ENCODE results near the gene FOXA3. TPM values are rescaled to one million over a fixed set of nuclear protein-coding genes. Genes with fewer than 3 reads are reported as not detected.
A peak's percentile ranks its signal among the peaks of the same experiment; 100 is the strongest.

The FOXA3 gene
- total RNA-seq (2014; rRNA removed; shearing (Covaris generic)): not detected in 2 replicates
- not detected in 2 replicates for polyA plus RNA-seq (2016; fragmentation: Nextera tagmentation; extraction: Ambion mirVana)

DNA sequence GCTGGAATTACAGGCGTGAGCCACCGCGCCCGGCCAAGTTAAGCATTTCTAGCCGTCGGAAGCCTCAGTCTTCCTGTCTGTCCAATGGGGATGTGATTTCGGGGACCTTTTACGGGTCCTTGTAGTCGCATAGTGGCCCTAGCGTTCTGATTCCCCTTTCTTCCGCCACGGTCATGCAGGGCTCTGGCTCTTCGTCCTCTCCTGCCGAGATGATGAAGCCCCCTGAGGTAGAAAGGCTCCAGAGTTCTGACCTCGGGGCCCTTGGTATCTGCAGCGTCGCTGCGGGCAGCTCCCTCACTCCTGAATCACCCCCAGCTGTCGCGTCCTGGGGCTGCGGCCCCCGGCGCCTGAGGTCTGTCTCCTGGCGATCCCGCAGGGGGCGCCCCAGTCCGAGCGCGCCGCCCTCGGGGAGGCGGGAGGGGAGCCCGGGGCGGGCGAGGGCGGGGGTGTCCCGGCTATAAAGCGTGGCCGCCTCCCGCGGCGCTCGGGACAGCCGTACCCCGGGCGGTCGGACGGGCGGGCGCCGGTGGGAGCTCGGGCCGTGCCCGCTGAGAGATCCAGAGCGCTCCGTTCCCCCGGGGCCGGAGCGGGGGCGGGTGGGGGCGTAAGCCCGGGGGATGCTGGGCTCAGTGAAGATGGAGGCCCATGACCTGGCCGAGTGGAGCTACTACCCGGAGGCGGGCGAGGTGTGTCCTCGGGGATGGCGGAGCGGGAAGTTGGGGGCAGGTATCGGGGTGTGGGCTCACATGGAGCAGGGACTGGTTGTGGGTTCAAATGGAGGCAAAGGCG, at the start of gene FOXA3:
TSS of gene FOXA3 (plus strand) at position 487 of the 789 bp plus-strand sequence. CDS start at position 618, 131 bp downstream.
- WGBS, 2 experiments (ENCODE audit: low coverage in 1 of 2, low lambda C conversion rate in 2 of 2, missing lambda C conversion rate in 2 of 2): 5% methylated on average over 35 to 58 of the region's 71 CpGs
- no peak; the same call in 1 of the 2 replicates for TF ChIP-seq EZH2phosphoT487 (IDR thresholded peaks at IDR 0.05; ENCODE audit: insufficient read depth, low read depth)
- TF ChIP-seq EZH2 (IDR thresholded peaks at IDR 0.05; ENCODE audit: insufficient read depth, poor library complexity, severe bottlenecking): peak; percentile 91
- H3K27ac ChIP-seq: no peak within 1 kb of the TSS
- peaks cover 10% of the 10 kb centered on the region; the same call in 1 of the 2 replicates for H3F3A ChIP-seq (ENCODE audit: insufficient read depth)
- peak within 1 kb of the TSS; percentile 91 for H2AFZ ChIP-seq
- H4K20me1 ChIP-seq (ENCODE audit: insufficient read depth): no peaks in the 10 kb centered on the region
- peak within 1 kb of the TSS; percentile 72 for H3K4me2 ChIP-seq (ENCODE audit: unreplicated experiment)
- H3K4me3 ChIP-seq: peak within 1 kb of the TSS; percentile 61
- in situ Hi-C loops (cut with MboI): no loop called here
- H3K4me1 ChIP-seq (ENCODE audit: insufficient read depth): peaks cover 10% of the 10 kb centered on the region; the same call in 1 of the 2 replicates
- H3K9me2 ChIP-seq (ENCODE audit: insufficient read depth): no peaks in the 10 kb centered on the region
- peaks cover 10% of the 10 kb centered on the region; the same call in 1 of the 2 replicates for H3K36me3 ChIP-seq (ENCODE audit: low read depth)
- no peak within 1 kb of the TSS for H3K9ac ChIP-seq
- peaks cover 36% of the 10 kb centered on the region for H3K79me2 ChIP-seq (ENCODE audit: insufficient read depth)
- DNase-seq: peak; percentile 62
- peaks cover 27% of the 10 kb centered on the region for H3K27me3 ChIP-seq (replicated peaks; ENCODE audit: insufficient read depth)
- no peaks in the 10 kb centered on the region for H3K9me3 ChIP-seq (ENCODE audit: low read depth)

DNA sequence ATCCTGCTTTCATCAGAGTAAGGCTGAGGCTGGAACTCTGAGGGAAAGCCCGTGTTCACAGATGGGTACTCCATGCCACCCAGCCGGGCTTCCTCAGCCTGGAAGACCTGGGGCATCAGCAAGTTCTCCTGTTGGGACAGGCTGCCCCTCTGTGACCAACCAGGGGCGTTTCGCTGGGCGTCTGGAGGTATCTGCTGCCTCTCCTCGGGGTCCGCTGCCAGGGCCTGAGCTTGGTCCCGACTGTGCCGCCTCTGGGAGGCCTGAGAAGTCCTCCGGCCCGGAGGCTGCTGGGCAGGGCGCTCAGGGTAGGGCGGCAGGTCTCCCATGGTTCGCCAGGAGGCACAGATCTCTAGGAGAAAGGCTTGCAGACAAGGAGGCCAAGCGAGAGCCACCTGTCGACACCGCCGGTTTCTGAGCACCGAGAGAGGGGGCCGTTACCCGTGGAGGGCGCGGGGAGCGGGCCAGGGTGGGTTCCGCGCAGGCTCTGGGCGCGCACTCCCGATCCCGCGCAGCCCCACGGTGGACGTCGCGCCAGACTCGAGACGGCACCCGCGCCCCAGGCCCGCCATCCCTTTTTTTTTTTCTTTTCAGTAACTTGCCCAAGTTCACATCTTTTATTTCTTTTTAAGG, 49.2 kb upstream of the FOXA3 start, which contains the start of gene RSPH6A:
TSS of gene RSPH6A (minus strand) at position 458 of the 630 bp plus-strand sequence. CDS start at position 326, 132 bp downstream.
- Histone ChIP-seq H3K36me3 (ENCODE audit: low read depth) (no peaks in the 10 kb centered on the region), H3K9me3 (ENCODE audit: low read depth) (no peaks in the 10 kb centered on the region), H2AFZ (no peak within 1 kb of the TSS), H3K4me2 (ENCODE audit: unreplicated experiment) (no peak within 1 kb of the TSS), H3K4me3 (no peak within 1 kb of the TSS), H3K4me1 (ENCODE audit: insufficient read depth) (peaks cover 6% of the 10 kb centered on the region; the same call in 1 of the 2 replicates), H3K27ac (no peak within 1 kb of the TSS), H3K9me2 (ENCODE audit: insufficient read depth) (no peaks in the 10 kb centered on the region), H3K9ac (no peak within 1 kb of the TSS), H4K20me1 (ENCODE audit: insufficient read depth) (no peaks in the 10 kb centered on the region), H3F3A (ENCODE audit: insufficient read depth) (no peaks in the 10 kb centered on the region), H3K79me2 (ENCODE audit: insufficient read depth) (no peaks in the 10 kb centered on the region), H3K27me3 (replicated peaks; ENCODE audit: insufficient read depth) (no peaks in the 10 kb centered on the region)
- in situ Hi-C loops (cut with MboI): no loop called here
- 73 to 79% methylated on average over 29 to 40 of the region's 40 CpGs for WGBS, 2 experiments (ENCODE audit: low coverage in 1 of 2, low lambda C conversion rate in 2 of 2, missing lambda C conversion rate in 2 of 2)
- no peak for TF ChIP-seq EZH2phosphoT487 (IDR thresholded peaks at IDR 0.05; ENCODE audit: insufficient read depth, low read depth)
- no peak for TF ChIP-seq EZH2 (IDR thresholded peaks at IDR 0.05; ENCODE audit: insufficient read depth, poor library complexity, severe bottlenecking)
- DNase-seq: no peak

DNA sequence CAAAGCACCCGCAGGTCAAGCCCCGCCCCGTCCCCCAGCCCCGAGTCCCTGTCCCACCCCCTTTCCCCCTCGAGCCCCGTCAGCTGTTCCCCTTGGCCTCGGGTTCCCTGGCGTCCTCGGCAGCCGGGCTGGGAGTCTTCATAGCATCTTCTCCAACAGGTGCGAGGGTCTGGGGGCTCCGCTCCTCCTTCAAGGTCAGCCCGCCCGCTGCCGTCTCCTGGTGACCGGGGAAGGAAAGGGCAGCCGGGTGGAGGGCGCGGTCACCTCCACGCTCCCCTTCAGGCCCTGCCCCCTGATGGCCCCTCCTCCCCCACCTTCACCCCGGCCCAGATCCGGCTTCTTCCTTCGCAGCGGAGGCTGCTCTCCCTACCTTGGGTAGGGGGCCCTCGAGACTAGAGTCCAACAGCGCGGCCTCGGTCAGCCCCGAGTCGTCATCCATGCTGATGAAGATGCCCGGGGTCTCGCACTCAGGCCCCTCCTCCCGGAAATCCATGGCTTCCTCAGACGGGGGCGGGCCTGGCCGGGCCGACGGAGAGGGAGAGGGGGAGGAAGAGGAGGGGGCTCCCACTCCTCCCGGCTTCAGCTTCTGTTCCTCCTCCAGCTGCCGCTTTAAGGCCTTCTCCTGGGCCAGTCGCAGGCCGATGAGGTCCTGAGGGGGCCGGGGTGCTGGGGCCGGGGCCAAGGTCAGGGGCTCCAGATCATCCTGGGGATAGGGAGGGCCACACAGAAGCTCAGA, 48.5 kb upstream of the FOXA3 start:
- no peaks in the 10 kb centered on the region for H3K36me3 ChIP-seq (ENCODE audit: low read depth)
- DNase-seq: no peak
- no peaks in the 10 kb centered on the region for H4K20me1 ChIP-seq (ENCODE audit: insufficient read depth)
- H2AFZ ChIP-seq: no peak overlapping the region
- no peak overlapping the region for H3K4me2 ChIP-seq (ENCODE audit: unreplicated experiment)
- no peak overlapping the region for H3K9ac ChIP-seq
- no peaks in the 10 kb centered on the region for H3F3A ChIP-seq (ENCODE audit: insufficient read depth)
- no peak overlapping the region for H3K4me3 ChIP-seq
- no peaks in the 10 kb centered on the region for H3K4me1 ChIP-seq (ENCODE audit: insufficient read depth)
- H3K27me3 ChIP-seq (replicated peaks; ENCODE audit: insufficient read depth): no peaks in the 10 kb centered on the region
- WGBS, 2 experiments (ENCODE audit: low coverage in 1 of 2, low lambda C conversion rate in 2 of 2, missing lambda C conversion rate in 2 of 2): 44 to 51% methylated on average over 17 to 44 of the region's 44 CpGs
- no peaks in the 10 kb centered on the region for H3K9me2 ChIP-seq (ENCODE audit: insufficient read depth)
- in situ Hi-C loops (cut with MboI): no loop called here
- H3K27ac ChIP-seq: no peak overlapping the region
- H3K79me2 ChIP-seq (ENCODE audit: insufficient read depth): no peaks in the 10 kb centered on the region
- no peaks in the 10 kb centered on the region for H3K9me3 ChIP-seq (ENCODE audit: low read depth)
- no peak for TF ChIP-seq EZH2 (IDR thresholded peaks at IDR 0.05; ENCODE audit: insufficient read depth, poor library complexity, severe bottlenecking)
